GM23248 (cell line): Measurements from ENCODE around the gene THSD4. TPM values are rescaled to one million over a fixed set of nuclear protein-coding genes. Genes with fewer than 3 reads are reported as not detected.

Experiments
- DNase-seq: peaks from one replicate; pipeline ENCODE4 v3.0.0-alpha.2; 2015
- H2AFZ ChIP-seq: fragments of 200-600 bp; sonication (generic); 2 replicates; pipeline ENCODE4 v1.6.1; 2016; ENCODE audit warnings: antibody characterized with exemption
- H3F3A ChIP-seq: fragments of 200-600 bp; sonication (generic); 2 replicates; pipeline ENCODE4 v1.6.1; 2016; ENCODE audit warnings: mild to moderate bottlenecking, antibody characterized with exemption, mixed run types; ENCODE audit not compliant: insufficient read depth
- H3K27ac ChIP-seq: fragments of 200-600 bp; sonication (generic); 2 replicates; pipeline ENCODE4 v1.5.1; 2016; ENCODE audit warnings: mild to moderate bottlenecking
- H3K27me3 ChIP-seq: fragments of 200-600 bp; sonication (generic); replicated peaks from 2 replicates; pipeline ENCODE4 v1.6.1; 2016; ENCODE audit warnings: mild to moderate bottlenecking; ENCODE audit not compliant: insufficient read depth
- H3K36me3 ChIP-seq: fragments of 200-600 bp; sonication (generic); 2 replicates; pipeline ENCODE4 v1.6.1; 2016; ENCODE audit warnings: low read depth, mild to moderate bottlenecking
- H3K4me1 ChIP-seq: fragments of 200-600 bp; sonication (generic); 2 replicates; pipeline ENCODE4 v1.6.1; 2016; ENCODE audit warnings: mild to moderate bottlenecking; ENCODE audit not compliant: insufficient read depth
- H3K4me2 ChIP-seq: fragments of 200-600 bp; sonication (generic); one replicate; pipeline ENCODE4 v1.6.1; 2016; ENCODE audit warnings: mild to moderate bottlenecking; ENCODE audit not compliant: unreplicated experiment
- H3K4me3 ChIP-seq: fragments of 200-600 bp; sonication (generic); 2 replicates; pipeline ENCODE4 v1.5.1; 2016; ENCODE audit warnings: mild to moderate bottlenecking
- H3K79me2 ChIP-seq: fragments of 200-600 bp; sonication (generic); 2 replicates; pipeline ENCODE4 v1.6.1; 2016; ENCODE audit warnings: mild to moderate bottlenecking; ENCODE audit not compliant: insufficient read depth
- H3K9ac ChIP-seq: fragments of 200-600 bp; sonication (generic); 2 replicates; pipeline ENCODE4 v1.6.1; 2016; ENCODE audit warnings: mild to moderate bottlenecking
- H3K9me2 ChIP-seq: fragments of 200-600 bp; sonication (generic); 2 replicates; pipeline ENCODE4 v1.6.1; 2016; ENCODE audit warnings: mixed run types, mild to moderate bottlenecking, moderate library complexity; ENCODE audit not compliant: insufficient read depth
- H3K9me3 ChIP-seq: fragments of 200-600 bp; sonication (generic); one replicate; pipeline ENCODE4 v1.6.1; 2017; ENCODE audit warnings: low read depth
- H4K20me1 ChIP-seq: fragments of 200-600 bp; sonication (generic); 2 replicates; pipeline ENCODE4 v1.6.0; 2016; ENCODE audit not compliant: insufficient read depth
- EZH2 ChIP-seq: fragments of 200-600 bp; sonication (generic); IDR thresholded peaks from 2 replicates; pipeline ENCODE4 v1.6.1; 2018; ENCODE audit warnings: antibody characterized with exemption, mild to moderate bottlenecking; ENCODE audit not compliant: insufficient read depth, poor library complexity, severe bottlenecking
- EZH2phosphoT487 ChIP-seq: fragments of 200-600 bp; sonication (generic); IDR thresholded peaks from 2 replicates; pipeline ENCODE4 v1.6.1; 2018; ENCODE audit warnings: antibody characterized with exemption, moderate library complexity, mild to moderate bottlenecking, low read depth; ENCODE audit not compliant: insufficient read depth
- WGBS, 2 experiments: methylation state at CpG; one replicate each; pipeline ENCODE4 v1.1.6; 2015 to 2017; ENCODE audit warnings: low lambda C conversion rate in 2 of 2, low coverage in 1 of 2; ENCODE audit errors: missing lambda C conversion rate in 2 of 2; 5-methylcytosine and 5-hydroxymethylcytosine counted together
- in situ Hi-C: fragments of 300-500 bp; cut with MboI; formaldehyde crosslinking; loops from 2 replicates; pipeline ENCODE4 v1.15.0; 2020
- polyA plus RNA-seq: library from polyadenylated mRNA; unstranded; fragments of >200 nt; fragmentation: Nextera tagmentation; extraction: Ambion mirVana; gene quantifications from 2 replicates; pipeline ENCODE4 v1.2.1, GENCODE V29; 2016
- total RNA-seq: library from RNA; depleted of rRNA; stranded (reverse); fragments of >200 nt; shearing (Covaris generic); gene quantifications from 2 replicates; pipeline ENCODE4 v1.2.3, GENCODE V29; 2014

The THSD4 gene
- total and polyA plus RNA-seq, 2 experiments from 2014 or later, result 14.2 to 58.9 TPM

GRCh38 chr15:71629781-71630474 is 514.7 kb downstream of the THSD4 start:
- DNase-seq, result no peak
- no peaks in the 10 kb centered on the region for H3K36me3 ChIP-seq
- WGBS, 2 experiments, result 39 to 42% methylated on average over 9 of the region's 9 CpGs
- H3K4me2 ChIP-seq, result no peak overlapping the region
- H4K20me1 ChIP-seq, result no peaks in the 10 kb centered on the region
- H3K79me2 ChIP-seq, result no peaks in the 10 kb centered on the region
- TF ChIP-seq EZH2phosphoT487 (no peak), EZH2 (no peak)
- in situ Hi-C loops, result no loop called here
- no peak overlapping the region for H3K27ac ChIP-seq
- H3K9me2 ChIP-seq, result no peaks in the 10 kb centered on the region
- no peaks in the 10 kb centered on the region for H3K27me3 ChIP-seq
- H3K9ac ChIP-seq, result no peak overlapping the region
- no peak overlapping the region for H2AFZ ChIP-seq
- H3K9me3 ChIP-seq, result no peaks in the 10 kb centered on the region
- H3K4me3 ChIP-seq, result no peak overlapping the region
- no peaks in the 10 kb centered on the region for H3K4me1 ChIP-seq
- no peaks in the 10 kb centered on the region for H3F3A ChIP-seq

GRCh38 chr15:71630475-71630809 is 515.2 kb downstream of the THSD4 start:
- H3K79me2 ChIP-seq, result no peaks in the 10 kb centered on the region
- H3K4me3 ChIP-seq, result no peak overlapping the region
- no peaks in the 10 kb centered on the region for H3K36me3 ChIP-seq
- in situ Hi-C loops, result no loop called here
- H2AFZ ChIP-seq, result no peak overlapping the region
- H3K4me1 ChIP-seq, result no peaks in the 10 kb centered on the region
- no peaks in the 10 kb centered on the region for H4K20me1 ChIP-seq
- H3K27me3 ChIP-seq, result no peaks in the 10 kb centered on the region
- no peak overlapping the region for H3K4me2 ChIP-seq
- no peaks in the 10 kb centered on the region for H3F3A ChIP-seq
- DNase-seq, result no peak
- H3K9me3 ChIP-seq, result no peaks in the 10 kb centered on the region
- 63 to 69% methylated on average over 2 of the region's 2 CpGs for WGBS, 2 experiments
- no peaks in the 10 kb centered on the region for H3K9me2 ChIP-seq
- no peak overlapping the region for H3K9ac ChIP-seq
- H3K27ac ChIP-seq, result no peak overlapping the region
- TF ChIP-seq EZH2phosphoT487 (no peak), EZH2 (no peak)

DNA sequence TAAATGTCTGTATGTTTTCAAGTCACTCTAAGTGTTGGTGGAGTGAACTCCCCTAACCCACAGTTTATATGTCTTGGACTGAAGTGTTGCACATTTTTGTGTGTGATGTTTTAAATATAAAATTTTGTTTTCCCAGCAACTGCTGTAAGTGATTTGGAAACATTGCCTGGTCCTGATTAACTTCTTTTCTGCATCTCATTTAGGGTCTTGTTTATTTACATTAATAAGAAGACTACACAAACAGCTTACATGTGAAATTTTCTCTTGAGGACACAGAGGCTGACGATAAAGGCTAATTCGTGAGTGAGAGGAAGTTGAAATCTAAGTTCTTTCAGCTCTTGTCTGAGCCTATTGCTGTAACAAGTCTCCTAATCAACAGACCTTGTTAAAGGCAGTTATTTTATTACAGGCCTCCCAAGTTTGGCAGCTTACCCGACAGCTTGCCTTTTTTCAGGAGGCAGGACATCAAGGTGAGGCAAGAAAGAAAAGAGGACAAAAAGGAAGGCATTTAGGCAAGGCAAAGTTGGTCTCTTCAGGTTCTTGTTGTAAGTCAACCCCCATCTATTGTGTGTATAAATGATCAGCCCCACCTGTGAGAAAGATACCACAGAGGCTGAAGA is 517.4 kb downstream of the THSD4 start:
- no peaks in the 10 kb centered on the region for H4K20me1 ChIP-seq
- no peaks in the 10 kb centered on the region for H3F3A ChIP-seq
- no peaks in the 10 kb centered on the region for H3K4me1 ChIP-seq
- in situ Hi-C loops, result no loop called here
- no peak overlapping the region for H2AFZ ChIP-seq
- no peak for TF ChIP-seq EZH2
- no peak for TF ChIP-seq EZH2phosphoT487
- no peak overlapping the region for H3K4me3 ChIP-seq
- no peak overlapping the region for H3K9ac ChIP-seq
- H3K79me2 ChIP-seq, result no peaks in the 10 kb centered on the region
- 71 to 75% methylated on average over 3 of the region's 3 CpGs for WGBS, 2 experiments
- no peaks in the 10 kb centered on the region for H3K27me3 ChIP-seq
- H3K9me2 ChIP-seq, result no peaks in the 10 kb centered on the region
- H3K36me3 ChIP-seq, result no peaks in the 10 kb centered on the region
- no peak for DNase-seq
- no peak overlapping the region for H3K27ac ChIP-seq
- no peak overlapping the region for H3K4me2 ChIP-seq
- no peaks in the 10 kb centered on the region for H3K9me3 ChIP-seq

DNA sequence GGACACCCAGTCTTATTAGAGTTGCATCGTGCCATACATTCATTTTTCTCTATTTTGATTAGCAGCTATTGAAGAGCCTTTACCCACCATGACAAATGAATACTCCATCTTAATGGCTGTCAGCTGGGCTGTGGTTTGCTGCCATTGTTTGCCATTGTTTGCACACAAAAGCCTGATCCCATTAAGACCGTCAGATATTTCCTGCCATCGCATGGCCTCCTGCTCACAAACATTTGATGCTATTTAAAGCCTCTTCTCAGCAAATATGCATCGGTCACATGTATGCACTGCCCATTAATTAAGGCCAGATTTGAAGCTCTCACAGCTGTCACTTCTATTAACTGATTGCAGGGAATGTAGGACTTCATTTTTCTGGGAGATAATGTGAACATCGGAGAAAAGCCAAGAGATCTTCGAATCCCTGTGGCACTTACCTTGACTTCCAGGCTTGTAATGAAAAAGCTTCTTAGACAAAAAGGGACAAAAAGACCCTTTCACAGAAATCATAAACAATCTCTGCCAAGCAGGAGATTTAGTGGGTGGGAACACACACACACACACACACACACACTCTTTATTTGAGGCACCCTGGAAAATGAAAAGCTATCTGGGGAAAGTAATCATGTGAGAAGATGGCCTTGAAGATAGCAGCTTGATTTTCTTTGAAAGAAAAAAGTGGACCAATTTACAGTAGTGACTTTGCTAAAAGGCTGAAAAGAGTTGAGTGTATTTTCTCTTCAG is 519.7 kb downstream of the THSD4 start:
- no peak for DNase-seq
- no peaks in the 10 kb centered on the region for H4K20me1 ChIP-seq
- no peaks in the 10 kb centered on the region for H3K79me2 ChIP-seq
- no peaks in the 10 kb centered on the region for H3K36me3 ChIP-seq
- TF ChIP-seq EZH2phosphoT487 (no peak), EZH2 (no peak)
- peaks cover 12% of the 10 kb centered on the region; the same call in 1 of the 2 replicates for H3F3A ChIP-seq
- no peak overlapping the region for H2AFZ ChIP-seq
- WGBS, 2 experiments, result 34 to 38% methylated on average over 6 of the region's 6 CpGs
- H3K27ac ChIP-seq, result no peak overlapping the region
- no peak overlapping the region for H3K4me2 ChIP-seq
- H3K9me2 ChIP-seq, result no peaks in the 10 kb centered on the region
- H3K9ac ChIP-seq, result no peak overlapping the region
- H3K27me3 ChIP-seq, result no peaks in the 10 kb centered on the region
- H3K4me3 ChIP-seq, result no peak overlapping the region
- in situ Hi-C loops, result no loop called here
- H3K9me3 ChIP-seq, result no peaks in the 10 kb centered on the region
- no peaks in the 10 kb centered on the region; the same call in 1 of the 2 replicates for H3K4me1 ChIP-seq
